ENCODE measurements around the gene TCEA3. TPM values are rescaled to one million over a fixed set of nuclear protein-coding genes. Genes with fewer than 3 reads are reported as not detected.

The TCEA3 gene
- total RNA-seq, 1 experiment from 2014 or later: 0.37 TPM

DNA sequence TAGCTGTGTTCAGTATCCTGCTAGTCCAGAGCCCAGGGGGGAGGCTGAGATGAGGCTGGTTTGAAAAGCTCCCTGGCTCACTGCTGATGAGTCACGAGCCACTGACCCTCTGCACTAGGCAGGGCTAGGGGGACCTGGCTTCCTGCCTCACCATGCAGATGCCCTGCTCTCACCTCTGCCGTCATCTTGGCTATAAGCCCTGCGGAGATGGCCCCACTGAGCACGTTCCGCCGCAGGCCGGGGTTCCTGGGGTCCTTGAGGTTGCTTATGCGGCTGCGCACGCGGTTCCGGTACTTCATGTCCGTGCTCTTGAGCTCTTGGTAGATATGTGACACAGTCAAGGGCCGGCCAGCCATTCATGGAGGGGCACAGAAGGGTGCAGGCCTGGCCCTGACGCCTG lies 30.8 kb downstream of the TCEA3 start (continued):
- TF ChIP-seq, protein P1, sequence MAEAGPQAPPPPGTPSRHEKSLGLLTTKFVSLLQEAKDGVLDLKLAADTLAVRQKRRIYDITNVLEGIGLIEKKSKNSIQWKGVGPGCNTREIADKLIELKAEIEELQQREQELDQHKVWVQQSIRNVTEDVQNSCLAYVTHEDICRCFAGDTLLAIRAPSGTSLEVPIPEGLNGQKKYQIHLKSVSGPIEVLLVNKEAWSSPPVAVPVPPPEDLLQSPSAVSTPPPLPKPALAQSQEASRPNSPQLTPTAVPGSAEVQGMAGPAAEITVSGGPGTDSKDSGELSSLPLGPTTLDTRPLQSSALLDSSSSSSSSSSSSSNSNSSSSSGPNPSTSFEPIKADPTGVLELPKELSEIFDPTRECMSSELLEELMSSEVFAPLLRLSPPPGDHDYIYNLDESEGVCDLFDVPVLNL (CRISPR knock-in tag; IDR thresholded peaks at IDR 0.05; ENCODE audit: borderline replicate concordance, low read depth): no peak
- no peak for TF ChIP-seq NR1H2 (CRISPR knock-in tag; IDR thresholded peaks at IDR 0.05)
- no peak for TF ChIP-seq ZMAT4 (CRISPR knock-in tag; IDR thresholded peaks at IDR 0.05)
- no peak for TF ChIP-seq ZNF263 (CRISPR knock-in tag; IDR thresholded peaks at IDR 0.05; ENCODE audit: low read depth)
- TF ChIP-seq, protein P2, sequence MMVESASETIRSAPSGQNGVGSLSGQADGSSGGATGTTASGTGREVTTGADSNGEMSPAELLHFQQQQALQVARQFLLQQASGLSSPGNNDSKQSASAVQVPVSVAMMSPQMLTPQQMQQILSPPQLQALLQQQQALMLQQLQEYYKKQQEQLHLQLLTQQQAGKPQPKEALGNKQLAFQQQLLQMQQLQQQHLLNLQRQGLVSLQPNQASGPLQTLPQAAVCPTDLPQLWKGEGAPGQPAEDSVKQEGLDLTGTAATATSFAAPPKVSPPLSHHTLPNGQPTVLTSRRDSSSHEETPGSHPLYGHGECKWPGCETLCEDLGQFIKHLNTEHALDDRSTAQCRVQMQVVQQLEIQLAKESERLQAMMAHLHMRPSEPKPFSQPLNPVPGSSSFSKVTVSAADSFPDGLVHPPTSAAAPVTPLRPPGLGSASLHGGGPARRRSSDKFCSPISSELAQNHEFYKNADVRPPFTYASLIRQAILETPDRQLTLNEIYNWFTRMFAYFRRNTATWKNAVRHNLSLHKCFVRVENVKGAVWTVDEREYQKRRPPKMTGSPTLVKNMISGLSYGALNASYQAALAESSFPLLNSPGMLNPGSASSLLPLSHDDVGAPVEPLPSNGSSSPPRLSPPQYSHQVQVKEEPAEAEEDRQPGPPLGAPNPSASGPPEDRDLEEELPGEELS (CRISPR knock-in tag; IDR thresholded peaks at IDR 0.05): no peak
- no peak for TF ChIP-seq NFATC4 (CRISPR knock-in tag; IDR thresholded peaks at IDR 0.05)
- TF ChIP-seq FOXJ3 (CRISPR knock-in tag; IDR thresholded peaks at IDR 0.05; ENCODE audit: borderline replicate concordance): no peak
- TF ChIP-seq FOXP1 (CRISPR knock-in tag; IDR thresholded peaks at IDR 0.05; ENCODE audit: borderline replicate concordance): no peak
- TF ChIP-seq, protein P3, sequence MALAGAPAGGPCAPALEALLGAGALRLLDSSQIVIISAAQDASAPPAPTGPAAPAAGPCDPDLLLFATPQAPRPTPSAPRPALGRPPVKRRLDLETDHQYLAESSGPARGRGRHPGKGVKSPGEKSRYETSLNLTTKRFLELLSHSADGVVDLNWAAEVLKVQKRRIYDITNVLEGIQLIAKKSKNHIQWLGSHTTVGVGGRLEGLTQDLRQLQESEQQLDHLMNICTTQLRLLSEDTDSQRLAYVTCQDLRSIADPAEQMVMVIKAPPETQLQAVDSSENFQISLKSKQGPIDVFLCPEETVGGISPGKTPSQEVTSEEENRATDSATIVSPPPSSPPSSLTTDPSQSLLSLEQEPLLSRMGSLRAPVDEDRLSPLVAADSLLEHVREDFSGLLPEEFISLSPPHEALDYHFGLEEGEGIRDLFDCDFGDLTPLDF (CRISPR knock-in tag; IDR thresholded peaks at IDR 0.05): no peak
- TF ChIP-seq TEAD1 (CRISPR knock-in tag; IDR thresholded peaks at IDR 0.05): no peak
- TF ChIP-seq, protein P4, sequence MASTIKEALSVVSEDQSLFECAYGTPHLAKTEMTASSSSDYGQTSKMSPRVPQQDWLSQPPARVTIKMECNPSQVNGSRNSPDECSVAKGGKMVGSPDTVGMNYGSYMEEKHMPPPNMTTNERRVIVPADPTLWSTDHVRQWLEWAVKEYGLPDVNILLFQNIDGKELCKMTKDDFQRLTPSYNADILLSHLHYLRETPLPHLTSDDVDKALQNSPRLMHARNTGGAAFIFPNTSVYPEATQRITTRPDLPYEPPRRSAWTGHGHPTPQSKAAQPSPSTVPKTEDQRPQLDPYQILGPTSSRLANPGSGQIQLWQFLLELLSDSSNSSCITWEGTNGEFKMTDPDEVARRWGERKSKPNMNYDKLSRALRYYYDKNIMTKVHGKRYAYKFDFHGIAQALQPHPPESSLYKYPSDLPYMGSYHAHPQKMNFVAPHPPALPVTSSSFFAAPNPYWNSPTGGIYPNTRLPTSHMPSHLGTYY (CRISPR knock-in tag; IDR thresholded peaks at IDR 0.05): no peak

- Mint-ChIP-seq H3K4me1 (peaks cover 19% of the 10 kb centered on the region), H3K36me3 (no peaks in the 10 kb centered on the region), H3K27me3 (ENCODE audit: low read depth) (no peaks in the 10 kb centered on the region), H3K27ac (no peak overlapping the region), H3K4me3 (no peak overlapping the region), H3K9me3 (no peaks in the 10 kb centered on the region)
- no peak for ATAC-seq
- DNase-seq (ENCODE audit: low spot score): no peak
- CTCF ChIA-PET: interaction anchor here (1.3 kb wide), 1 partner anchor 380 kb away, joined by 3 read pairs; no protein-coding TSS in a partner anchor
- POLR2A ChIA-PET: no interaction called here
- no peak for TF ChIP-seq FOXP1 (CRISPR knock-in tag; IDR thresholded peaks at IDR 0.05; ENCODE audit: borderline replicate concordance)
- no peak for TF ChIP-seq ZNF263 (CRISPR knock-in tag; IDR thresholded peaks at IDR 0.05; ENCODE audit: low read depth)
- TF ChIP-seq ATF3 (CRISPR knock-in tag; conservative IDR thresholded peaks at IDR 0.05): no peak
- TF ChIP-seq NFE2L1 (CRISPR knock-in tag; IDR thresholded peaks at IDR 0.05): no peak
- no peak for TF ChIP-seq ZNF396 (CRISPR knock-in tag; IDR thresholded peaks at IDR 0.05; ENCODE audit: borderline replicate concordance)
- TF ChIP-seq ZNF317 (CRISPR knock-in tag; IDR thresholded peaks at IDR 0.05; ENCODE audit: borderline replicate concordance, low read depth): no peak
- TF ChIP-seq PREB (CRISPR knock-in tag; IDR thresholded peaks at IDR 0.05; ENCODE audit: borderline replicate concordance): no peak
- no peak for TF ChIP-seq ZNF121 (CRISPR knock-in tag; IDR thresholded peaks at IDR 0.05)
- no peak for TF ChIP-seq ETV6 (CRISPR knock-in tag; IDR thresholded peaks at IDR 0.05)
- no peak for TF ChIP-seq ZNF532 (CRISPR knock-in tag; IDR thresholded peaks at IDR 0.05; ENCODE audit: borderline replicate concordance)
- no peak for TF ChIP-seq HMGA2 (CRISPR knock-in tag; IDR thresholded peaks at IDR 0.05)
- TF ChIP-seq ATF1 (CRISPR knock-in tag; IDR thresholded peaks at IDR 0.05): no peak
- TF ChIP-seq GTF2I (CRISPR knock-in tag; conservative IDR thresholded peaks at IDR 0.05): no peak
Observed at GRCh38 chr1:23392125-23392855, 32.3 kb downstream of the TCEA3 start.
